Activated CD4-positive, alpha-beta memory T cell treated with anti-CD3 and anti-CD28 coated beads, Interleukin-2, amount 10 ng/mL, durations not matched to agents 7 days and 5 days (primary cell): Measurements from ENCODE around the gene CFAP221. TPM values are rescaled to one million over a fixed set of nuclear protein-coding genes. Genes with fewer than 3 reads are reported as not detected.

Experiments used
- CTCF ChIA-PET: fragments of 350-600 bp; sonication (Branson Sonifier 250); formaldehyde crosslinking; loops from one replicate; lab custom pipeline; 2021; ENCODE audit warnings: antibody characterized with exemption, inconsistent platforms; lab: Charles Lee
- POLR2A ChIA-PET: fragments of 350-600 bp; sonication (Branson Sonifier 250); formaldehyde crosslinking; loops from one replicate; lab custom pipeline; 2021; ENCODE audit warnings: antibody characterized with exemption; lab: Charles Lee
- DNase-seq: peaks from one replicate; pipeline ENCODE4 v3.0.0-alpha.2; 2020
- H3K27ac Mint-ChIP-seq: one replicate; pipeline ENCODE4 v1.8.0; 2021; ENCODE audit warnings: mild to moderate bottlenecking, mixed read lengths
- H3K27me3 Mint-ChIP-seq: one replicate; pipeline ENCODE4 v1.8.0; 2021; ENCODE audit warnings: mixed read lengths
- H3K36me3 Mint-ChIP-seq: one replicate; pipeline ENCODE4 v1.8.0; 2021; ENCODE audit warnings: low read depth, mixed read lengths
- H3K4me1 Mint-ChIP-seq: one replicate; pipeline ENCODE4 v1.8.0; 2021; ENCODE audit warnings: mixed read lengths
- H3K4me3 Mint-ChIP-seq: one replicate; pipeline ENCODE4 v1.8.0; 2021; ENCODE audit warnings: mild to moderate bottlenecking, mixed read lengths
- H3K9me3 Mint-ChIP-seq: one replicate; pipeline ENCODE4 v1.8.0; 2021; ENCODE audit warnings: mixed read lengths
- total RNA-seq, 2 experiments: library from RNA; stranded (reverse); gene quantifications; one replicate each; pipeline ENCODE4 v1.2.3, GENCODE V29; 2021

CFAP221 gene
- total RNA-seq, 2 experiments from 2014 or later: not detected

- H3K4me3 Mint-ChIP-seq: no peak overlapping the region
- peaks cover 11% of the 10 kb centered on the region for H3K27me3 Mint-ChIP-seq
- CTCF ChIA-PET: interaction anchor here (1.1 kb wide), 1 partner anchor 10 kb away, joined by 3 read pairs; no protein-coding TSS in a partner anchor
- DNase-seq: no peak
- H3K9me3 Mint-ChIP-seq: peaks cover 5% of the 10 kb centered on the region
- H3K4me1 Mint-ChIP-seq: peaks cover 2% of the 10 kb centered on the region
- H3K27ac Mint-ChIP-seq: no peak overlapping the region
- POLR2A ChIA-PET: no interaction called here
- H3K36me3 Mint-ChIP-seq: no peaks in the 10 kb centered on the region
Observed at GRCh38 chr2:119696005-119696404, 151.8 kb downstream of the CFAP221 start.

- H3K4me3 Mint-ChIP-seq: no peak overlapping the region
- CTCF ChIA-PET: interaction anchor here (1.1 kb wide), 1 partner anchor 10 kb away, joined by 3 read pairs; no protein-coding TSS in a partner anchor
- H3K36me3 Mint-ChIP-seq: no peaks in the 10 kb centered on the region
- POLR2A ChIA-PET: no interaction called here
- H3K9me3 Mint-ChIP-seq: peaks cover 5% of the 10 kb centered on the region
- no peak for DNase-seq
- peaks cover 13% of the 10 kb centered on the region for H3K27me3 Mint-ChIP-seq
- peaks cover 2% of the 10 kb centered on the region for H3K4me1 Mint-ChIP-seq
- H3K27ac Mint-ChIP-seq: no peak overlapping the region
Observed at GRCh38 chr2:119696494-119697030, 152.3 kb downstream of the CFAP221 start.

GRCh38 chr2:119697290-119698020 is 153.2 kb downstream of the CFAP221 start:
- ChIA-PET CTCF (interaction anchor here (1.1 kb wide), 1 partner anchor 9 kb away, joined by 3 read pairs; no protein-coding TSS in a partner anchor), POLR2A (no interaction called here)
- Mint-ChIP-seq H3K27me3 (peaks cover 13% of the 10 kb centered on the region), H3K9me3 (peaks cover 5% of the 10 kb centered on the region), H3K4me3 (no peak overlapping the region), H3K4me1 (peaks cover 2% of the 10 kb centered on the region), H3K27ac (no peak overlapping the region), H3K36me3 (no peaks in the 10 kb centered on the region)
- DNase-seq: no peak

- POLR2A ChIA-PET: no interaction called here
- H3K36me3 Mint-ChIP-seq: no peaks in the 10 kb centered on the region
- H3K27me3 Mint-ChIP-seq: peaks cover 13% of the 10 kb centered on the region
- H3K9me3 Mint-ChIP-seq: peaks cover 5% of the 10 kb centered on the region
- peaks cover 9% of the 10 kb centered on the region for H3K4me1 Mint-ChIP-seq
- no peak overlapping the region for H3K27ac Mint-ChIP-seq
- no peak overlapping the region for H3K4me3 Mint-ChIP-seq
- no peak for DNase-seq
- CTCF ChIA-PET: no interaction called here
Observed at GRCh38 chr2:119698246-119698645, 154.0 kb downstream of the CFAP221 start.

- CTCF ChIA-PET: no interaction called here
- no peak for DNase-seq
- H3K9me3 Mint-ChIP-seq: peaks cover under 1% of the 10 kb centered on the region
- H3K27me3 Mint-ChIP-seq: peaks cover 13% of the 10 kb centered on the region
- no peaks in the 10 kb centered on the region for H3K36me3 Mint-ChIP-seq
- peaks cover 17% of the 10 kb centered on the region for H3K4me1 Mint-ChIP-seq
- POLR2A ChIA-PET: no interaction called here
- no peak overlapping the region for H3K27ac Mint-ChIP-seq
- H3K4me3 Mint-ChIP-seq: no peak overlapping the region
Observed at GRCh38 chr2:119699016-119699606, 154.9 kb downstream of the CFAP221 start.

GRCh38 chr2:119700866-119701265 is 156.6 kb downstream of the CFAP221 start:
- Mint-ChIP-seq H3K36me3 (no peaks in the 10 kb centered on the region), H3K27me3 (peaks cover 13% of the 10 kb centered on the region), H3K4me3 (no peak overlapping the region), H3K9me3 (no peaks in the 10 kb centered on the region), H3K4me1 (peaks cover 27% of the 10 kb centered on the region), H3K27ac (no peak overlapping the region)
- ChIA-PET CTCF (interaction anchor here (1.0 to 1.3 kb wide), 3 partner anchors 474 to 612 kb away, joined by 4 read pairs; no protein-coding TSS in a partner anchor), POLR2A (no interaction called here)
- DNase-seq: no peak

- CTCF ChIA-PET: interaction anchor here (0.6 to 2.0 kb wide), 7 partner anchors 9 to 611 kb away, joined by 3 to 9 read pairs (median 4); partner anchors contain the start of gene TMEM177
- no peaks in the 10 kb centered on the region for H3K9me3 Mint-ChIP-seq
- POLR2A ChIA-PET: no interaction called here
- DNase-seq: no peak
- peaks cover 27% of the 10 kb centered on the region for H3K4me1 Mint-ChIP-seq
- H3K27me3 Mint-ChIP-seq: peaks cover 13% of the 10 kb centered on the region
- no peak overlapping the region for H3K27ac Mint-ChIP-seq
- no peak overlapping the region for H3K4me3 Mint-ChIP-seq
- no peaks in the 10 kb centered on the region for H3K36me3 Mint-ChIP-seq
Observed at GRCh38 chr2:119701352-119701751, 157.1 kb downstream of the CFAP221 start.

- peaks cover 27% of the 10 kb centered on the region for H3K4me1 Mint-ChIP-seq
- ChIA-PET POLR2A (interaction anchor here (1.7 kb wide), 1 partner anchor 474 kb away, joined by 5 read pairs; no protein-coding TSS in a partner anchor), CTCF (interaction anchor here (0.6 to 3.3 kb wide), 24 partner anchors 10 to 845 kb away, joined by 3 to 46 read pairs (median 4); partner anchors contain the start of gene TMEM177)
- H3K9me3 Mint-ChIP-seq: no peaks in the 10 kb centered on the region
- no peak overlapping the region for H3K4me3 Mint-ChIP-seq
- no peak overlapping the region for H3K27ac Mint-ChIP-seq
- no peaks in the 10 kb centered on the region for H3K36me3 Mint-ChIP-seq
- H3K27me3 Mint-ChIP-seq: peaks cover 13% of the 10 kb centered on the region
- no peak for DNase-seq
Observed at GRCh38 chr2:119702203-119702917, 158.1 kb downstream of the CFAP221 start.

GRCh38 chr2:119702918-119703401 is 158.7 kb downstream of the CFAP221 start:
- DNase-seq: peak; percentile 74
- CTCF ChIA-PET: interaction anchor here (0.6 to 3.3 kb wide), 25 partner anchors 8 to 844 kb away, joined by 3 to 46 read pairs (median 3); partner anchors contain the start of gene TMEM177
- POLR2A ChIA-PET: interaction anchor here (1.7 to 2.8 kb wide), 2 partner anchors 227 to 473 kb away, joined by 5 to 15 read pairs; no protein-coding TSS in a partner anchor
- Mint-ChIP-seq H3K27ac (no peak overlapping the region), H3K9me3 (no peaks in the 10 kb centered on the region), H3K4me1 (peaks cover 24% of the 10 kb centered on the region), H3K4me3 (no peak overlapping the region), H3K36me3 (no peaks in the 10 kb centered on the region), H3K27me3 (peaks cover 9% of the 10 kb centered on the region)

GRCh38 chr2:119703526-119703925 is 159.3 kb downstream of the CFAP221 start:
- peaks cover 24% of the 10 kb centered on the region for H3K4me1 Mint-ChIP-seq
- H3K27me3 Mint-ChIP-seq: peaks cover 9% of the 10 kb centered on the region
- ChIA-PET POLR2A (interaction anchor here (1.7 to 2.8 kb wide), 2 partner anchors 227 to 473 kb away, joined by 5 to 15 read pairs; no protein-coding TSS in a partner anchor), CTCF (interaction anchor here (0.6 to 3.3 kb wide), 29 partner anchors 9 to 844 kb away, joined by 3 to 46 read pairs (median 3); partner anchors contain the start of gene TMEM177)
- no peaks in the 10 kb centered on the region for H3K9me3 Mint-ChIP-seq
- no peak overlapping the region for H3K4me3 Mint-ChIP-seq
- H3K36me3 Mint-ChIP-seq: no peaks in the 10 kb centered on the region
- DNase-seq: no peak
- H3K27ac Mint-ChIP-seq: peak overlapping the region; percentile 70

GRCh38 chr2:119704670-119705120 is 160.4 kb downstream of the CFAP221 start:
- no peaks in the 10 kb centered on the region for H3K9me3 Mint-ChIP-seq
- no peaks in the 10 kb centered on the region for H3K36me3 Mint-ChIP-seq
- H3K4me3 Mint-ChIP-seq: no peak overlapping the region
- DNase-seq: no peak
- ChIA-PET CTCF (interaction anchor here (0.7 to 3.3 kb wide), 12 partner anchors 14 to 608 kb away, joined by 3 to 46 read pairs (median 3); no protein-coding TSS in a partner anchor), POLR2A (interaction anchor here (1.1 to 2.8 kb wide), 4 partner anchors 11 to 528 kb away, joined by 3 to 15 read pairs (median 4); no protein-coding TSS in a partner anchor)
- peaks cover 24% of the 10 kb centered on the region for H3K4me1 Mint-ChIP-seq
- peaks cover 7% of the 10 kb centered on the region for H3K27me3 Mint-ChIP-seq
- H3K27ac Mint-ChIP-seq: peak overlapping the region; percentile 70

- no peaks in the 10 kb centered on the region for H3K36me3 Mint-ChIP-seq
- no peak overlapping the region for H3K27ac Mint-ChIP-seq
- no peak for DNase-seq
- no peaks in the 10 kb centered on the region for H3K9me3 Mint-ChIP-seq
- ChIA-PET POLR2A (interaction anchor here (1.4 to 1.5 kb wide), 2 partner anchors 13 to 55 kb away, joined by 3 to 4 read pairs; no protein-coding TSS in a partner anchor), CTCF (interaction anchor here (1.0 to 1.2 kb wide), 3 partner anchors 10 to 469 kb away, joined by 3 to 4 read pairs (median 3); no protein-coding TSS in a partner anchor)
- no peak overlapping the region for H3K4me3 Mint-ChIP-seq
- no peaks in the 10 kb centered on the region for H3K27me3 Mint-ChIP-seq
- peaks cover 24% of the 10 kb centered on the region for H3K4me1 Mint-ChIP-seq
Observed at GRCh38 chr2:119706221-119706620, 162.0 kb downstream of the CFAP221 start.
